GM10248 (cell line): ENCODE results near the gene IL18R1.

Experiments used
- CTCF ChIA-PET: fragments of 300-600 bp; sonication (Branson Sonifier 250); formaldehyde crosslinking; extraction: SDS; loops from one replicate; lab custom pipeline; 2021; ENCODE audit warnings: antibody characterized with exemption; lab: Yijun Ruan, JAX
- POLR2A ChIA-PET: fragments of 350-650 bp; sonication (Branson Sonifier 250); formaldehyde crosslinking; extraction: SDS; loops from one replicate; lab custom pipeline; 2020; ENCODE audit warnings: antibody characterized with exemption; lab: Yijun Ruan, JAX
- DNase-seq: peaks from one replicate; pipeline ENCODE4 v3.0.0; 2012; ENCODE audit errors: extremely low spot score
- TF ChIP-seq, protein P1 (sequence below): IDR thresholded peaks from 2 replicates; pipeline ENCODE4 v1.5.1; 2012; ENCODE audit warnings: mild to moderate bottlenecking, low read depth; ENCODE audit errors: extremely low read depth, missing control alignments, control extremely low read depth

The IL18R1 gene

DNA sequence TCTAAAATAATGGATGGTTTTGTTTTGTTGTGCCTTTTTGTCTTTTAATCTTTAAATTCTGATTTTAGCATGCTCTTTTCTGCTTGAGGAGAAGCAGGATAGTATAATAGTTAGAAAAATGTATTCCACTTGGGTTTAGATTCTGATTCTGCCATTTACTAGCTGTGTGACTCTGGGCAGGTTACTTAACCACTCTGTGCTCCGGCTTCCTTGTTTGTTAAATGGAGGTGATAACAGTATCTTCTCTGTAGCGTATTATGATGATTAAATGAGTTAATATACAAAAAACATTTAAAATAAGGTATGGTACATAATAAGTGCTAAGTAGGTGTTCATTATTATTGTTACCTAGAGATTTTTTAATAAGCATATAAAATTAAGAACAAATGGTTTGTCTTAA is 40.4 kb downstream of the IL18R1 start:
- TF ChIP-seq, protein P1, sequence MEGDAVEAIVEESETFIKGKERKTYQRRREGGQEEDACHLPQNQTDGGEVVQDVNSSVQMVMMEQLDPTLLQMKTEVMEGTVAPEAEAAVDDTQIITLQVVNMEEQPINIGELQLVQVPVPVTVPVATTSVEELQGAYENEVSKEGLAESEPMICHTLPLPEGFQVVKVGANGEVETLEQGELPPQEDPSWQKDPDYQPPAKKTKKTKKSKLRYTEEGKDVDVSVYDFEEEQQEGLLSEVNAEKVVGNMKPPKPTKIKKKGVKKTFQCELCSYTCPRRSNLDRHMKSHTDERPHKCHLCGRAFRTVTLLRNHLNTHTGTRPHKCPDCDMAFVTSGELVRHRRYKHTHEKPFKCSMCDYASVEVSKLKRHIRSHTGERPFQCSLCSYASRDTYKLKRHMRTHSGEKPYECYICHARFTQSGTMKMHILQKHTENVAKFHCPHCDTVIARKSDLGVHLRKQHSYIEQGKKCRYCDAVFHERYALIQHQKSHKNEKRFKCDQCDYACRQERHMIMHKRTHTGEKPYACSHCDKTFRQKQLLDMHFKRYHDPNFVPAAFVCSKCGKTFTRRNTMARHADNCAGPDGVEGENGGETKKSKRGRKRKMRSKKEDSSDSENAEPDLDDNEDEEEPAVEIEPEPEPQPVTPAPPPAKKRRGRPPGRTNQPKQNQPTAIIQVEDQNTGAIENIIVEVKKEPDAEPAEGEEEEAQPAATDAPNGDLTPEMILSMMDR: no peak
- ChIA-PET CTCF (no interaction called here), POLR2A (no interaction called here)
- no peak for DNase-seq

GRCh38 chr2:102397209-102397608 is 41.6 kb downstream of the IL18R1 start:
- ChIA-PET CTCF (interaction anchor here (1.0 to 4.6 kb wide), 8 partner anchors 11 to 157 kb away, joined by 3 to 23 read pairs (median 4); partner anchors contain the start of gene IL18RAP), POLR2A (no interaction called here)

DNA sequence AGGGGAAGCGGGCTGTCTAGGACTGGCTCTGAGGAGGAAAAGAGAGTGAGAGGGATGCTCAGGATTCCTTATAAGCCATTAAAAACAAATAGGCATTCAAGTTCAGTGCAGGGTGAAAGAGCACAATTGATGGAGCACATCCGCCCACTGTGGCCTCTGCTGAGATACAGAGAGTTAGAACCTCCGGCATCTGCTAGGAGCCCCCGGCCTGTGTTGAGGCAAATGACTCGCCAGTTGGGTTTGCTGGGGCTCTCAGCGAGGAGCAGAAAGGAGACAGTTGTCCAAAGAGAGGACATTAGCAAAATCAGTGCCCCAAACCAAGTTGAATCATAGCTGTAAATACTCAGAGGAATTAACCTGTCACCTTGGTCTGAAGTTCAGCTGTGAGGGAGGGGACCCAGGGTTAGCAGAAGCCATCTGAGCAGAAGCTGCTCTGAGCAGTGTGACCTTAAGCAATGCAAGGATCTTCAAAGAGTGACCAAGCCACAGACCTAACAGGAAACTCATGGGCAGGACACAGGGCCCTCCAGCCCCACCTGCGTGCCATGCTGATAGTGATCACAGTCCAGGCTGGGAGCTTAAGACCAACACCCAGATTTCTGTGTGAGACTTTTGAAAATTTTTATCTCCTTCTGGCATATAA is 44.0 kb downstream of the IL18R1 start:
- TF ChIP-seq, protein P1: no peak
- no peak for DNase-seq
- ChIA-PET POLR2A (no interaction called here), CTCF (interaction anchor here (0.8 to 4.6 kb wide), 8 partner anchors 9 to 51 kb away, joined by 3 to 23 read pairs (median 3); no protein-coding TSS in a partner anchor)

More at GRCh38 chr2:102397209-102397608, 41.6 kb downstream of the IL18R1 start:
- no peak for DNase-seq
- TF ChIP-seq, protein P1: no peak

DNA sequence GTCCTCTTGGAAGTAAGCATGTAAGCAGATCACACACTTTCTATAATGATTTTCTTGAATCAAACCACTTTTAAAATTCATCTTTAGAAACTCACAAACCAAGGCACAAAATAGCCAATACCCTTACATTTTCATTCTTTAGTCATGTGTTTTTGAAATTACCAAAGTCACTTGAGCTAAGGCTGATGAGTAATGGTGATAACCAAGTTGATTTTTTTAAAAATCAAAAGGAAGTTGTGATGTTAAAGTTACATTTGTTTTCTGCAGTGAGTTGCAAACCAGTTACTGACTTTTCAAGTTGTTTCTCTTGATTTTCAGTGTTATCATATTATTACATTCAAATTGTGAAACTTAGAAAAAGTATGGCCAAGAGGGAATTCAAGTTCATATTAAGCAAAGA is 45.9 kb downstream of the IL18R1 start:
- no peak for DNase-seq
- TF ChIP-seq, protein P1: no peak
- ChIA-PET POLR2A (no interaction called here), CTCF (interaction anchor here (4.6 kb wide), 1 partner anchor 7 kb away, joined by 23 read pairs; no protein-coding TSS in a partner anchor)

- ChIA-PET CTCF (interaction anchor here (4.6 kb wide), 1 partner anchor 7 kb away, joined by 23 read pairs; no protein-coding TSS in a partner anchor), POLR2A (no interaction called here)
- DNase-seq: no peak
- TF ChIP-seq, protein P1: no peak
Observed at GRCh38 chr2:102401865-102402264, 46.3 kb downstream of the IL18R1 start.

GRCh38 chr2:102410952-102411351 is 55.4 kb downstream of the IL18R1 start:
- DNase-seq: no peak
- TF ChIP-seq, protein P1: no peak
- ChIA-PET POLR2A (no interaction called here), CTCF (interaction anchor here (1.1 to 5.0 kb wide), 4 partner anchors 12 to 35 kb away, joined by 3 to 23 read pairs (median 4); no protein-coding TSS in a partner anchor)
